Activated T-cell treated with anti-CD3 and anti-CD28 coated beads, Interleukin-2, amount 50 U/mL, for 24 hours (primary cell): ENCODE measurements around the gene LRP4.
A peak's percentile ranks its signal among the peaks of the same experiment; 100 is the strongest.

Experiments used
- DNase-seq: peaks from one replicate; pipeline ENCODE4 v3.0.0-alpha.2; 2020
- H3K27ac Mint-ChIP-seq: 2 replicates; pipeline ENCODE4 v1.8.0; 2020; ENCODE audit warnings: mild to moderate bottlenecking, mixed read lengths
- H3K27me3 Mint-ChIP-seq: 2 replicates; pipeline ENCODE4 v1.8.0; 2020; ENCODE audit warnings: mixed read lengths
- H3K36me3 Mint-ChIP-seq: 2 replicates; pipeline ENCODE4 v1.8.0; 2020; ENCODE audit warnings: low read depth, mixed read lengths
- H3K4me1 Mint-ChIP-seq: 2 replicates; pipeline ENCODE4 v1.8.0; 2020; ENCODE audit warnings: low read depth, mixed read lengths
- H3K4me3 Mint-ChIP-seq: 2 replicates; pipeline ENCODE4 v1.8.0; 2020; ENCODE audit warnings: mild to moderate bottlenecking, moderate library complexity, mixed read lengths
- H3K9me3 Mint-ChIP-seq: 2 replicates; pipeline ENCODE4 v1.8.0; 2020; ENCODE audit warnings: mixed read lengths

LRP4 gene

GRCh38 chr11:46894506-46894905 is 23.8 kb downstream of the LRP4 start:
- DNase-seq: no peak
- no peaks in the 10 kb centered on the region for H3K4me1 Mint-ChIP-seq
- H3K27me3 Mint-ChIP-seq: peaks cover under 1% of the 10 kb centered on the region
- H3K36me3 Mint-ChIP-seq: no peaks in the 10 kb centered on the region
- H3K27ac Mint-ChIP-seq: no peak overlapping the region
- H3K4me3 Mint-ChIP-seq: no peak overlapping the region
- H3K9me3 Mint-ChIP-seq: no peaks in the 10 kb centered on the region

GRCh38 chr11:46892838-46893237 is 25.5 kb downstream of the LRP4 start:
- no peak overlapping the region for H3K4me3 Mint-ChIP-seq
- DNase-seq: no peak
- no peak overlapping the region for H3K27ac Mint-ChIP-seq
- H3K36me3 Mint-ChIP-seq: no peaks in the 10 kb centered on the region
- no peaks in the 10 kb centered on the region for H3K4me1 Mint-ChIP-seq
- H3K27me3 Mint-ChIP-seq: peaks cover 7% of the 10 kb centered on the region
- H3K9me3 Mint-ChIP-seq: no peaks in the 10 kb centered on the region

- Mint-ChIP-seq H3K27ac (no peak overlapping the region), H3K27me3 (peaks cover 7% of the 10 kb centered on the region), H3K4me1 (no peaks in the 10 kb centered on the region), H3K4me3 (no peak overlapping the region), H3K36me3 (no peaks in the 10 kb centered on the region), H3K9me3 (no peaks in the 10 kb centered on the region)
- DNase-seq: no peak
These were observed 26.2 kb downstream of the LRP4 start for GRCh38 chr11:46892109-46892508.

GRCh38 chr11:46890665-46891064 is 27.7 kb downstream of the LRP4 start:
- no peak for DNase-seq
- Mint-ChIP-seq H3K36me3 (no peaks in the 10 kb centered on the region), H3K27me3 (peaks cover 7% of the 10 kb centered on the region), H3K4me3 (no peak overlapping the region), H3K27ac (no peak overlapping the region), H3K9me3 (no peaks in the 10 kb centered on the region), H3K4me1 (no peaks in the 10 kb centered on the region)

- Mint-ChIP-seq H3K36me3 (no peaks in the 10 kb centered on the region), H3K27me3 (peaks cover 7% of the 10 kb centered on the region), H3K9me3 (no peaks in the 10 kb centered on the region), H3K27ac (no peak overlapping the region), H3K4me1 (no peaks in the 10 kb centered on the region), H3K4me3 (no peak overlapping the region)
- DNase-seq: peak; percentile 72
These were observed 28.5 kb downstream of the LRP4 start for GRCh38 chr11:46889689-46890475.

GRCh38 chr11:46889251-46889650 is 29.1 kb downstream of the LRP4 start:
- H3K4me3 Mint-ChIP-seq: no peak overlapping the region
- no peaks in the 10 kb centered on the region for H3K36me3 Mint-ChIP-seq
- no peak for DNase-seq
- H3K27me3 Mint-ChIP-seq: peaks cover 7% of the 10 kb centered on the region
- no peaks in the 10 kb centered on the region for H3K4me1 Mint-ChIP-seq
- H3K9me3 Mint-ChIP-seq: no peaks in the 10 kb centered on the region
- no peak overlapping the region for H3K27ac Mint-ChIP-seq

- H3K36me3 Mint-ChIP-seq: no peaks in the 10 kb centered on the region
- H3K27ac Mint-ChIP-seq: no peak overlapping the region
- no peaks in the 10 kb centered on the region for H3K9me3 Mint-ChIP-seq
- peaks cover 9% of the 10 kb centered on the region for H3K27me3 Mint-ChIP-seq
- no peak overlapping the region for H3K4me3 Mint-ChIP-seq
- DNase-seq: no peak
- no peaks in the 10 kb centered on the region for H3K4me1 Mint-ChIP-seq
These were observed 29.7 kb downstream of the LRP4 start for GRCh38 chr11:46888636-46889035.

- no peaks in the 10 kb centered on the region for H3K36me3 Mint-ChIP-seq
- H3K27me3 Mint-ChIP-seq: peaks cover 9% of the 10 kb centered on the region
These were observed 32.1 kb downstream of the LRP4 start for GRCh38 chr11:46886211-46886610.

GRCh38 chr11:46879056-46879585 is 39.2 kb downstream of the LRP4 start:
- Mint-ChIP-seq H3K9me3 (no peaks in the 10 kb centered on the region), H3K4me3 (no peak overlapping the region), H3K4me1 (no peaks in the 10 kb centered on the region), H3K27me3 (peaks cover 2% of the 10 kb centered on the region), H3K36me3 (no peaks in the 10 kb centered on the region), H3K27ac (no peak overlapping the region)
- no peak for DNase-seq

More at GRCh38 chr11:46886211-46886610, 32.1 kb downstream of the LRP4 start:
- Mint-ChIP-seq H3K9me3 (no peaks in the 10 kb centered on the region), H3K27ac (no peak overlapping the region), H3K4me1 (no peaks in the 10 kb centered on the region), H3K4me3 (no peak overlapping the region)
- DNase-seq: no peak

GRCh38 chr11:46877580-46877979 is 40.8 kb downstream of the LRP4 start:
- no peaks in the 10 kb centered on the region for H3K36me3 Mint-ChIP-seq
- H3K27me3 Mint-ChIP-seq: no peaks in the 10 kb centered on the region
- H3K9me3 Mint-ChIP-seq: no peaks in the 10 kb centered on the region
- no peak overlapping the region for H3K4me3 Mint-ChIP-seq
- no peaks in the 10 kb centered on the region for H3K4me1 Mint-ChIP-seq
- DNase-seq: no peak
- no peak overlapping the region for H3K27ac Mint-ChIP-seq

- Mint-ChIP-seq H3K27me3 (no peaks in the 10 kb centered on the region), H3K4me1 (no peaks in the 10 kb centered on the region), H3K27ac (no peak overlapping the region), H3K4me3 (no peak overlapping the region), H3K36me3 (no peaks in the 10 kb centered on the region), H3K9me3 (no peaks in the 10 kb centered on the region)
- DNase-seq: no peak
These were observed 41.9 kb downstream of the LRP4 start for GRCh38 chr11:46876471-46876870.

- H3K4me1 Mint-ChIP-seq: no peaks in the 10 kb centered on the region
- H3K36me3 Mint-ChIP-seq: no peaks in the 10 kb centered on the region
- DNase-seq: no peak
- H3K9me3 Mint-ChIP-seq: no peaks in the 10 kb centered on the region
- no peaks in the 10 kb centered on the region for H3K27me3 Mint-ChIP-seq
- H3K27ac Mint-ChIP-seq: no peak overlapping the region
- H3K4me3 Mint-ChIP-seq: no peak overlapping the region
These were observed 43.8 kb downstream of the LRP4 start for GRCh38 chr11:46874586-46874985.

GRCh38 chr11:46868912-46869311 is 49.4 kb downstream of the LRP4 start:
- Mint-ChIP-seq H3K4me3 (no peak overlapping the region), H3K4me1 (no peaks in the 10 kb centered on the region), H3K36me3 (no peaks in the 10 kb centered on the region), H3K27ac (no peak overlapping the region), H3K27me3 (no peaks in the 10 kb centered on the region), H3K9me3 (no peaks in the 10 kb centered on the region)
- no peak for DNase-seq

GRCh38 chr11:46865340-46865739 is 53.0 kb downstream of the LRP4 start:
- Mint-ChIP-seq H3K4me1 (no peaks in the 10 kb centered on the region), H3K27ac (no peak overlapping the region), H3K4me3 (no peak overlapping the region), H3K27me3 (no peaks in the 10 kb centered on the region), H3K36me3 (no peaks in the 10 kb centered on the region), H3K9me3 (no peaks in the 10 kb centered on the region)
- DNase-seq: no peak

GRCh38 chr11:46860218-46860617 is 58.1 kb downstream of the LRP4 start:
- Mint-ChIP-seq H3K27me3 (no peaks in the 10 kb centered on the region), H3K4me1 (no peaks in the 10 kb centered on the region), H3K36me3 (no peaks in the 10 kb centered on the region), H3K4me3 (no peak overlapping the region), H3K9me3 (no peaks in the 10 kb centered on the region), H3K27ac (no peak overlapping the region)
- DNase-seq: no peak
